Peyer's patch (tissue), 4 donors: Measurements from ENCODE around the gene BRPF1.

Experiments
- CTCF ChIP-seq, 6 experiments: fragments of 450-650 bp in 4 of 6; fragments of 200-600 bp in 2 of 6; sonication (generic) in 1 of 6; IDR thresholded peaks; one replicate each; pipeline ENCODE4 v1.5.1; 2017 to 2019; ENCODE audit warnings: antibody characterized with exemption in 6 of 6, mild to moderate bottlenecking in 3 of 6, moderate library complexity in 1 of 6
- POLR2A ChIP-seq, 2 donors: fragments of 450-650 bp; IDR thresholded peaks; one replicate each; pipeline ENCODE4 v1.5.1; 2017; ENCODE audit warnings: antibody characterized with exemption in 2 of 2, mild to moderate bottlenecking in 2 of 2, moderate library complexity in 2 of 2

- TF ChIP-seq CTCF (IDR thresholded peaks at IDR 0.05) (no peak), POLR2A (IDR thresholded peaks at IDR 0.05) (no peak)
Observed at GRCh38 chr3:9686050-9686550, 45.4 kb upstream of the BRPF1 start.
